Activated CD4-positive, CD25-positive, alpha-beta regulatory T cell treated with anti-CD3 and anti-CD28 coated beads, Interleukin-2, amount 50 U/mL, for 24 hours (primary cell): ENCODE results near the gene IFRD2.
"Not testable (repeated sequence)": the region's sequence is repeated elsewhere in the genome, so short reads cannot be mapped to it uniquely, and the experiment has no call there.

Experiments
- ATAC-seq, 2 donors: fragments of 150-1000 bp; cut with Tn5 transposase; one replicate each; pipeline ENCODE4 v1.10.0; 2021; ENCODE audit warnings: mild to moderate bottlenecking in 1 of 2, moderate library complexity in 1 of 2

Gene IFRD2

GRCh38 chr3:50246517-50246954, 45.7 kb downstream of the IFRD2 start:
- peak; percentile 89 to 90 for ATAC-seq

GRCh38 chr3:50245831-50246516, 46.3 kb downstream of the IFRD2 start:
- peak; percentile 79 to 84 for ATAC-seq

GRCh38 chr3:50245251-50245745, 46.9 kb downstream of the IFRD2 start:
- no peak for ATAC-seq

- not testable (repeated sequence) for ATAC-seq
Observed at GRCh38 chr3:50244813-50245212, 47.4 kb downstream of the IFRD2 start.

- ATAC-seq, result no peak
Observed at GRCh38 chr3:50243543-50243895, 48.7 kb downstream of the IFRD2 start.

GRCh38 chr3:50242851-50243542, 49.2 kb downstream of the IFRD2 start:
- ATAC-seq, result no peak

GRCh38 chr3:50242381-50242770, 49.9 kb downstream of the IFRD2 start:
- ATAC-seq, result no peak

- no peak for ATAC-seq
Observed at GRCh38 chr3:50241713-50242380, 50.4 kb downstream of the IFRD2 start.

- no peak for ATAC-seq
Observed at GRCh38 chr3:50241163-50241562, 51.1 kb downstream of the IFRD2 start.

GRCh38 chr3:50239649-50240048, 52.6 kb downstream of the IFRD2 start:
- ATAC-seq, result no peak

- ATAC-seq, result no peak
Observed at GRCh38 chr3:50238549-50239026, 53.6 kb downstream of the IFRD2 start.

- ATAC-seq, result peak; percentile 50 to 52
Observed at GRCh38 chr3:50237754-50238548, 54.3 kb downstream of the IFRD2 start.
